GM23248 (cell line): ENCODE measurements around the gene RGL1.

Experiments
- EZH2 ChIP-seq: fragments of 200-600 bp; sonication (generic); IDR thresholded peaks from 2 replicates; pipeline ENCODE4 v1.6.1; 2018; ENCODE audit warnings: antibody characterized with exemption, mild to moderate bottlenecking; ENCODE audit not compliant: insufficient read depth, poor library complexity, severe bottlenecking
- EZH2phosphoT487 ChIP-seq: fragments of 200-600 bp; sonication (generic); IDR thresholded peaks from 2 replicates; pipeline ENCODE4 v1.6.1; 2018; ENCODE audit warnings: antibody characterized with exemption, moderate library complexity, mild to moderate bottlenecking, low read depth; ENCODE audit not compliant: insufficient read depth

DNA sequence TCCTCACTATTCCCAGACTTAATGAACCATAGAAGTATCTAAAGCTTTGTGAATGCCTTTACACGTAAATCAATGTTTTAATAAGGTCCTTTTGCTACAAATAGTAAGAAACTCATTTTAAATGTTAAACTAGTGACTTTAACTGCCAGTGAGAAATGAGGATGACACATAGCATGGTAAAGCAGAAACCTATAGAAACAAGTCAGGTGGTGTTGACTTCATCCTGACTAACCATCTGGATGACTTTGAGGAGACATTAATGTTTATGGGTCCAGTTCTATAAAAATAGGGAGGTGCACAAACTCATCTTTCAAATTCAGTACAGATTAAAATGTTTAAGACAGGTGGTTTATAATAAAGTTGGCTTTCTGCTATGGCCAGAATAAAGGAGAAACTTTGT, 147.2 kb downstream of the RGL1 start:
- no peak for TF ChIP-seq EZH2phosphoT487
- no peak for TF ChIP-seq EZH2
